ENCODE results near the gene ST3GAL6.

DNA sequence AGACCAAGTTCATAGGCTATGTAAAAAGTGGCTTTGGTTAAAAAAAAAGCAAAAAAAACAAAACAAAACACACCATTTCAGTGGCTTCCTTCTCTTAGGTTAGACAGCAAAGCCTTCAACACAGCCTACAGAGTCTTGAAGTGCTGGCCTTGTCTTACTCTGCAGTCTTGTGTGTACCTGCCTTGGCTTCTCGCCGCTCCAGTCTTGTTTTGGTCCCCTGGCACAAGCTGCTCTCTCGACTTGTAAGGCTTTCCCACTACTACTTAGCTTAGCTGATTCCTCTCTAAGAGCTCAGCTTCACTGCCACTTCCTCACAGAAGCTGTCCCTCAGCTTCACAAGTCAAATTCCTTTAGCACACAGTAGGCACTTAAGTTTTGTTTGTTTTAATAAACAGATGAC is 63.0 kb downstream of the ST3GAL6 start:
- TF ChIP-seq EZH2 (IDR thresholded peaks at IDR 0.05; ENCODE audit: borderline replicate concordance, low read depth, low read length, severe bottlenecking) = no peak
- TF ChIP-seq POLR2AphosphoS5 (IDR thresholded peaks at IDR 0.05; ENCODE audit: insufficient read depth, low read depth, low read length) = no peak
- TF ChIP-seq, protein P1, sequence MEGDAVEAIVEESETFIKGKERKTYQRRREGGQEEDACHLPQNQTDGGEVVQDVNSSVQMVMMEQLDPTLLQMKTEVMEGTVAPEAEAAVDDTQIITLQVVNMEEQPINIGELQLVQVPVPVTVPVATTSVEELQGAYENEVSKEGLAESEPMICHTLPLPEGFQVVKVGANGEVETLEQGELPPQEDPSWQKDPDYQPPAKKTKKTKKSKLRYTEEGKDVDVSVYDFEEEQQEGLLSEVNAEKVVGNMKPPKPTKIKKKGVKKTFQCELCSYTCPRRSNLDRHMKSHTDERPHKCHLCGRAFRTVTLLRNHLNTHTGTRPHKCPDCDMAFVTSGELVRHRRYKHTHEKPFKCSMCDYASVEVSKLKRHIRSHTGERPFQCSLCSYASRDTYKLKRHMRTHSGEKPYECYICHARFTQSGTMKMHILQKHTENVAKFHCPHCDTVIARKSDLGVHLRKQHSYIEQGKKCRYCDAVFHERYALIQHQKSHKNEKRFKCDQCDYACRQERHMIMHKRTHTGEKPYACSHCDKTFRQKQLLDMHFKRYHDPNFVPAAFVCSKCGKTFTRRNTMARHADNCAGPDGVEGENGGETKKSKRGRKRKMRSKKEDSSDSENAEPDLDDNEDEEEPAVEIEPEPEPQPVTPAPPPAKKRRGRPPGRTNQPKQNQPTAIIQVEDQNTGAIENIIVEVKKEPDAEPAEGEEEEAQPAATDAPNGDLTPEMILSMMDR (IDR thresholded peaks at IDR 0.05; ENCODE audit: extremely low read depth in 1 of 2, insufficient read depth in 1 of 2, low read depth in 1 of 2, low read length in 2 of 2) = no peak

All from endothelial cell of umbilical vein (primary cell).